GM21381 (cell line): ENCODE measurements around the gene PDZRN4.
"Not testable (repeated sequence)": the region's sequence is repeated elsewhere in the genome, so short reads cannot be mapped to it uniquely, and the experiment has no call there.

Experiments used
- ATAC-seq: cut with Tn5 transposase; IDR thresholded peaks from one replicate; pipeline ENCODE4 v1.9.1; 2021; ENCODE audit warnings: mild to moderate bottlenecking, moderate library complexity; ENCODE audit not compliant: unreplicated experiment

The PDZRN4 gene

GRCh38 chr12:41213648-41214047, 25.5 kb downstream of the PDZRN4 start:
- ATAC-seq, result no peak

- no peak for ATAC-seq
These were observed 29.6 kb downstream of the PDZRN4 start for GRCh38 chr12:41217727-41218126.

GRCh38 chr12:41220931-41221330, 32.8 kb downstream of the PDZRN4 start:
- no peak for ATAC-seq

- no peak for ATAC-seq
These were observed 33.4 kb downstream of the PDZRN4 start for GRCh38 chr12:41221491-41221890.

- no peak for ATAC-seq
These were observed 35.5 kb downstream of the PDZRN4 start for GRCh38 chr12:41223600-41223999.

GRCh38 chr12:41224066-41224465, 35.9 kb downstream of the PDZRN4 start:
- no peak for ATAC-seq

- no peak for ATAC-seq
These were observed 37.1 kb downstream of the PDZRN4 start for GRCh38 chr12:41225179-41225578.

- no peak for ATAC-seq
These were observed 40.1 kb downstream of the PDZRN4 start for GRCh38 chr12:41228066-41228820.

GRCh38 chr12:41230756-41231155, 42.6 kb downstream of the PDZRN4 start:
- no peak for ATAC-seq

GRCh38 chr12:41234692-41235091, 46.6 kb downstream of the PDZRN4 start:
- ATAC-seq, result no peak

- ATAC-seq, result no peak
These were observed 54.5 kb downstream of the PDZRN4 start for GRCh38 chr12:41242603-41243002.

- ATAC-seq, result no peak
These were observed 60.3 kb downstream of the PDZRN4 start for GRCh38 chr12:41248391-41248790.

GRCh38 chr12:41250748-41251147, 62.6 kb downstream of the PDZRN4 start:
- no peak for ATAC-seq

GRCh38 chr12:41254004-41254914, 66.1 kb downstream of the PDZRN4 start:
- no peak for ATAC-seq

GRCh38 chr12:41263196-41263595, 75.1 kb downstream of the PDZRN4 start:
- not testable (repeated sequence) for ATAC-seq

GRCh38 chr12:41264281-41264680, 76.2 kb downstream of the PDZRN4 start:
- ATAC-seq, result no peak

GRCh38 chr12:41269056-41269455, 80.9 kb downstream of the PDZRN4 start:
- ATAC-seq, result no peak

GRCh38 chr12:41271489-41271888, 83.4 kb downstream of the PDZRN4 start:
- ATAC-seq, result no peak

- ATAC-seq, result no peak
These were observed 86.5 kb downstream of the PDZRN4 start for GRCh38 chr12:41274643-41275042.

- ATAC-seq, result no peak
These were observed 89.2 kb downstream of the PDZRN4 start for GRCh38 chr12:41277100-41277945.

GRCh38 chr12:41277946-41278267, 89.8 kb downstream of the PDZRN4 start:
- ATAC-seq, result no peak
